HCT116 (cell line): ENCODE data around the gene NDUFS1. TPM values are rescaled to one million over a fixed set of nuclear protein-coding genes. Genes with fewer than 3 reads are reported as not detected.

Experiments
- ATAC-seq: fragments of 200-7000 bp; cut with Tn5 transposase; 2 replicates; pipeline ENCODE4 v1.9.1; 2020; ENCODE audit warnings: mild to moderate bottlenecking, moderate library complexity
- BruUV-seq: library from RNA; stranded (reverse); fragments of 400-500 nt; replicated peaks from 2 replicates; lab custom pipeline; 2021; lab: Mats Ljungman, UMichigan
- CTCF ChIA-PET: fragments of 300-600 bp; sonication (Branson Sonifier 250); formaldehyde crosslinking; loops from one replicate; lab custom pipeline; 2021; ENCODE audit warnings: antibody characterized with exemption; lab: Charles Lee
- POLR2A ChIA-PET: fragments of 300-600, 350-600 bp; sonication (Branson Sonifier 250); formaldehyde crosslinking; loops from one replicate; lab custom pipeline; 2021; ENCODE audit warnings: antibody characterized with exemption; lab: Charles Lee
- RAD21 ChIA-PET, 2 experiments: fragments of 300-600 bp; sonication (Branson Sonifier 250); formaldehyde crosslinking; loops; one replicate each; lab custom pipeline; 2023; ENCODE audit warnings: low total read pairs in 2 of 2; ENCODE audit not compliant: uncharacterized antibody in 2 of 2, unreplicated experiment in 2 of 2, low non-redundant PET in 1 of 2; lab: Charles Lee
- DNase-seq: peaks from one replicate; pipeline ENCODE4 v3.0.0-alpha.2; 2010; ENCODE audit warnings: low read depth, low spot score
- H2AFZ ChIP-seq: fragments of 200-600 bp; shearing (Covaris generic), sonication (generic); 2 replicates; pipeline ENCODE4 v1.6.1; 2017; ENCODE audit warnings: low read depth, mixed run types, mixed read lengths, antibody characterized with exemption, low read length; ENCODE audit not compliant: poor library complexity, severe bottlenecking
- H3K27ac ChIP-seq: 2 replicates; pipeline ENCODE4 v1.5.1; 2012; ENCODE audit warnings: low read depth, low read length
- H3K27me3 ChIP-seq: fragments of 200-600 bp; sonication (generic); 2 replicates; pipeline ENCODE4 v1.6.1; 2016; ENCODE audit warnings: mixed run types, low read length, mixed read lengths; ENCODE audit not compliant: insufficient read depth
- H3K36me3 ChIP-seq, 2 experiments: fragments of 200-500 bp in 1 of 2; fragments of 200-600 bp in 1 of 2; sonication (Bioruptor generic) in 1 of 2; sonication (generic) in 1 of 2; 2 replicates each; pipeline versions ENCODE4 v1.5.1 to v1.6.1; 2014 to 2016; ENCODE audit warnings: low read length in 2 of 2, inconsistent platforms in 1 of 2, mixed read lengths in 1 of 2, mixed run types in 1 of 2; ENCODE audit not compliant: insufficient read depth in 2 of 2, control insufficient read depth in 1 of 2
- H3K4me1 ChIP-seq, 2 experiments: fragments of 200-600 bp in 1 of 2; sonication (generic) in 1 of 2; 2 replicates each; pipeline versions ENCODE4 v1.5.1 to v1.6.1; 2012 to 2017; ENCODE audit warnings: low read length in 2 of 2, inconsistent platforms in 1 of 2, mild to moderate bottlenecking in 1 of 2, mixed read lengths in 1 of 2, mixed run types in 1 of 2, moderate library complexity in 1 of 2; ENCODE audit not compliant: insufficient read depth in 2 of 2, control insufficient read depth in 1 of 2
- H3K4me2 ChIP-seq: fragments of 200-600 bp; sonication (generic); 2 replicates; pipeline ENCODE4 v1.6.1; 2017; ENCODE audit warnings: mixed run types, low read length, mixed read lengths
- H3K4me3 ChIP-seq, 2 experiments: fragments of 200-600 bp in 1 of 2; sonication (generic) in 1 of 2; replicated peaks in 1 of 2; 2 replicates each; pipeline ENCODE4 v1.5.1; 2011 to 2016; ENCODE audit warnings: low read length in 2 of 2, control low read depth in 1 of 2, low read depth in 1 of 2, mild to moderate bottlenecking in 1 of 2, mixed read lengths in 1 of 2, mixed run types in 1 of 2
- H3K79me2 ChIP-seq: fragments of 200-600 bp; sonication (generic); 2 replicates; pipeline ENCODE4 v1.6.1; 2017; ENCODE audit warnings: mild to moderate bottlenecking, mixed run types, low read length, moderate library complexity, mixed read lengths; ENCODE audit not compliant: insufficient read depth
- H3K9ac ChIP-seq: fragments of 200-600 bp; sonication (generic); 2 replicates; pipeline ENCODE4 v1.6.1; 2016; ENCODE audit warnings: low read length, mixed read lengths
- H3K9me2 ChIP-seq: fragments of 200-600 bp; sonication (generic), shearing (Covaris generic); 2 replicates; pipeline ENCODE4 v1.6.1; 2017; ENCODE audit warnings: mixed run types, mild to moderate bottlenecking, moderate library complexity; ENCODE audit not compliant: insufficient read depth
- H3K9me3 ChIP-seq, 2 experiments: fragments of 200-500 bp in 1 of 2; fragments of 200-600 bp in 1 of 2; sonication (Bioruptor generic) in 1 of 2; sonication (generic) in 1 of 2; 2 replicates each; pipeline ENCODE4 v1.6.1; 2014 to 2017; ENCODE audit warnings: low read length in 2 of 2, mixed read lengths in 2 of 2, inconsistent platforms in 1 of 2, low read depth in 1 of 2, mild to moderate bottlenecking in 1 of 2, mixed run types in 1 of 2, moderate library complexity in 1 of 2; ENCODE audit not compliant: control insufficient read depth in 1 of 2, insufficient read depth in 1 of 2
- H4K20me1 ChIP-seq: fragments of 200-600 bp; sonication (generic), shearing (Covaris generic); 2 replicates; pipeline ENCODE4 v1.6.1; 2017; ENCODE audit warnings: mixed run types, mild to moderate bottlenecking, moderate library complexity; ENCODE audit not compliant: insufficient read depth
- CTCF ChIP-seq, 3 experiments: fragments of 200-600 bp in 1 of 3; sonication (generic) in 1 of 3; IDR thresholded peaks in 2 of 3; conservative IDR thresholded peaks in 1 of 3; 2 replicates each; pipeline ENCODE4 v1.5.1; 2012 to 2017; ENCODE audit warnings: low read depth in 2 of 3, low read length in 2 of 3, antibody characterized with exemption in 1 of 3, borderline replicate concordance in 1 of 3, control low read depth in 1 of 3, mild to moderate bottlenecking in 1 of 3, mixed read lengths in 1 of 3, mixed run types in 1 of 3, moderate library complexity in 1 of 3; ENCODE audit not compliant: insufficient read depth in 1 of 3
- EGR1 ChIP-seq: IDR thresholded peaks from 2 replicates; pipeline ENCODE4 v1.6.1; 2012; ENCODE audit warnings: low read depth
- EZH2phosphoT487 ChIP-seq: fragments of 200-600 bp; IDR thresholded peaks from 2 replicates; pipeline ENCODE4 v1.6.1; 2018; ENCODE audit warnings: antibody characterized with exemption, borderline replicate concordance
- JUND ChIP-seq: IDR thresholded peaks from 2 replicates; pipeline ENCODE4 v1.6.1; 2012
- RAD21 ChIP-seq: IDR thresholded peaks from 2 replicates; pipeline ENCODE4 v1.6.1; 2012; ENCODE audit warnings: low read depth, mild to moderate bottlenecking
- TCF7L2 ChIP-seq: IDR thresholded peaks from 2 replicates; pipeline ENCODE4 v1.7.0; 2011; ENCODE audit warnings: borderline replicate concordance, inconsistent platforms; ENCODE audit not compliant: insufficient read depth, insufficient read length; ENCODE audit errors: extremely low read depth
- ZFX ChIP-seq: fragments of 450-650 bp; IDR thresholded peaks from 2 replicates; pipeline ENCODE4 v1.6.1; 2017
- ZNF274 ChIP-seq: fragments of 200-500 bp; sonication (Bioruptor generic); IDR thresholded peaks from 2 replicates; pipeline ENCODE4 v1.6.1; 2014; ENCODE audit warnings: mild to moderate bottlenecking, low read depth, low read length, inconsistent platforms
- intact Hi-C: fragments of 100-400 bp; cut with micrococcal nuclease; formaldehyde crosslinking; loops from 2 replicates; pipeline ENCODE4 v1.10.0; 2022
- total RNA-seq: library from RNA; stranded (reverse); gene quantifications from one replicate; pipeline ENCODE4 v1.2.1, GENCODE V29; 2021; ENCODE audit not compliant: unreplicated experiment

The NDUFS1 gene
- total RNA-seq, 1 experiment from 2014 or later, result 86.6 TPM

GRCh38 chr2:206164261-206164862 is 5.1 kb upstream of the NDUFS1 start:
- no peaks in the 10 kb centered on the region for H3K9me3 ChIP-seq
- H3K27ac ChIP-seq, result no peak overlapping the region
- no peaks in the 10 kb centered on the region for H3K9me2 ChIP-seq
- intact Hi-C loops, result loop anchor here (2.0 to 5.0 kb wide), 2 partner anchors 96 to 393 kb away; no protein-coding TSS in a partner anchor
- H3K79me2 ChIP-seq, result peaks cover 38% of the 10 kb centered on the region
- ChIA-PET RAD21 (no interaction called here), POLR2A (no interaction called here), CTCF (no interaction called here)
- BruUV-seq, result no TSS peak
- H3K9ac ChIP-seq, result no peak overlapping the region
- no peak overlapping the region for H3K4me2 ChIP-seq
- peak; percentile 63 for TF ChIP-seq RAD21
- no peak for TF ChIP-seq ZFX
- no peak for TF ChIP-seq ZNF274
- TF ChIP-seq EGR1, result no peak
- TF ChIP-seq TCF7L2, result no peak
- peak; percentile 55 to 79 (median 56); a peak in 5 of 6 replicates for TF ChIP-seq CTCF (IDR thresholded peaks at IDR 0.05 in 2 of 3, conservative IDR thresholded peaks at IDR 0.05 in 1 of 3; ENCODE audit: borderline replicate concordance in 1 of 3, insufficient read depth in 1 of 3, low read depth in 2 of 3, low read length in 2 of 3)
- TF ChIP-seq EZH2phosphoT487, result no peak
- TF ChIP-seq JUND, result peak; percentile 14; the same call in 1 of the 2 replicates
- H3K36me3 ChIP-seq, result peaks cover 17 to 29% of the 10 kb centered on the region in 2 experiments
- H4K20me1 ChIP-seq, result peaks cover 11% of the 10 kb centered on the region; the same call in 1 of the 2 replicates
- ATAC-seq (no peak), DNase-seq (no peak)
- H2AFZ ChIP-seq, result no peak overlapping the region
- H3K4me3 ChIP-seq, result no peak overlapping the region
- H3K27me3 ChIP-seq, result no peaks in the 10 kb centered on the region
- peaks cover 5 to 13% of the 10 kb centered on the region in 2 experiments; a peak in 3 of 4 replicates for H3K4me1 ChIP-seq
